D341Med (cell line): ENCODE results near the gene PRR16.

Source experiments
- DNase-seq: peaks from one replicate; pipeline ENCODE4 v3.0.0; 2012; ENCODE audit warnings: low spot score

The PRR16 gene

DNA sequence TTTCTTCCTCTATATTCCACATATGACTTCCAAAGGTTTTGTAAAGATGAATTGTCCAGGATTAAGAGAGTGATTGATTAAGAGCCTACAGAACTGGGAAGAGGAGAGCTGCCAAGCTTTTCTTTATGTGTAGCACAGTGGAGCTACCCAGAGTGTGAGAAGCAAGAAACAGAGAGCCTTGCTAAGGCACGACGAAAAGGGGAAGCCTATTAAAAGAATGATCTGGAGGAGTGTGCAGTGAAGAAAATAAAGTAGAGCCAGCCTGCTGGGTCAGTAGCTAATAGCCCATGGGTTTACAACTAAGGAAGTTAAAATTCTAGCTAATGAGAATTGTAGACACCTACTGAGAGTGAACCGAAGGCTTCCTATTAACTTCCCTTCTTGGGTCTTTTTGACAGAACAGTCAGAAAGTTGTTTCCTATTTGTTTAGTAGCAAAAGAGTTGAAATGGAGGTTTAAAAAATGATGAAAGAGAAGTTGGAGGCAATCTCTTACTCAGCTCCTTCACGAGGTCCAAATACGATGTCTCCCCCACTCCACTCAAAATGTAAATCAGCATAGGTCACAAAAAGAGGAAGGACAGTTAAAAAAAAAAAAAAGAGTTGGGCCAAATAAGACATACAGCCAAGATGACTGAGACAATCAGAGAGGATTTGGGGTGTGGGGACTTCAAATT is 957 bp upstream of the PRR16 start:
- no peak for DNase-seq

DNA sequence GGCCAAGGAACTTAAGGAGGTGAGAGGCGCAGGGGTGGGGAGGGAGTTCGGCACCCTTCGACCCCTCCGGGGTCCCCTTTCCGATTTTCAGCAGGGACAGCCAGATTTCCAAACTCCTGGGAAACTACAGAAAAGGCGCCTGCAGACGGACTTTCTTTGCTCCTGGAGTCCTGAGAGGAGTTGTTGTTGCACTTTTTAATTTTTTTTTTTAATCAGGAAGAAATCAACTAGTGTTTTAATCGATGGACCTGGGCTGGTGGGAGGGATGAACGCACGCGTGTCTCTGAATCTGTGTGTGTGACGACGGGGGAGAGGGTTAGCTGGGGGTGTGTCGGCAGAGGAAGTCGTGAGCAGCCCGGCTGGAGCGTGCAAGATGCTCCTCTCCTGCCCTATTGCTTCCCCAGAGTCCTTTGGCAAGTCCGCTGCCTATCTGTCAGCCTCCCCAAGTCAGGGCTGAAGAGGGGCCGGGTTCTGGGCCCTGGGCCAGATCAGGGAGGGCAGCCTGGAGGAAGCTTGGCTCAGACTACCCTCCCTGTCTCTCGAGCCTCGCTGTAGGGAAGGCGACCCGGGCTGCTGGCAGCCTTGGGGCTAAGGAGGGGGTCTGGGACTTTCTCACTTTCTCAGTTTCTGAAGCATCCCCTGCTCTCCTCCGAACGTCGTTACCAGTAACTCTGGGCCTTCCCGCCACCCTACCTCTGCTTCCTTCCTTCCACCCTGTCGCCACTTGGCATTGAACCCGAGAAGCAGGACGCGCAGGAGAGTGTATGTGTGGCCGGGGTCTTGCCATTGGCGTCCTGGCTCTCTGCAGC is 731 bp downstream of the PRR16 start:
- peak; percentile 44 for DNase-seq

DNA sequence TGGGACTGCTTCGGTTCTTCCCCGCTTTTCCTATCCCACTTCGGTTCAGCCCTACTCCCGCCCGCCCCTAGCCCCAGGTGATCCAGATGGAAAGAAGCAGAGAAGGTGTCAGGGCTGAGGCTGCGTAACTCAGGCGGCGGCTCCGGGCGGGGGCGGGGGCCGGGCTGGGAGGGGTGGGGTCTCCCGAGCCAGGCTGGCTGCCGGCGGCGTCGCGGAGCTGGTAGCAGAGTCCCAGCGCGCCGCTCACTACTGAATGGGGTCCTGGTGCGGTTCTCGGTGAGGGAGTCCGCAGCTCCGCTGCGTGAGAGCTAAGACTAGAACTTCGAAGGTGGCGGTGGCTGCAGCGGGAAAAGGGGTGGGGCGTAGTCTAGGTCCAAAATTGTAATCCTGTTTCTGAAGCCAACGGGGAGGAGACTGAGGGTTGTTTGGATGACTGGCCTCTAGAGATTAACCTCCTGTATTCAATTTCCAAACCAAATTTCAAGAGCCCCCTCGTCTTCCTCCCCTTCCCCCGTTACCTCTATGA is 1.4 kb downstream of the PRR16 start:
- peak; percentile 34 for DNase-seq

DNA sequence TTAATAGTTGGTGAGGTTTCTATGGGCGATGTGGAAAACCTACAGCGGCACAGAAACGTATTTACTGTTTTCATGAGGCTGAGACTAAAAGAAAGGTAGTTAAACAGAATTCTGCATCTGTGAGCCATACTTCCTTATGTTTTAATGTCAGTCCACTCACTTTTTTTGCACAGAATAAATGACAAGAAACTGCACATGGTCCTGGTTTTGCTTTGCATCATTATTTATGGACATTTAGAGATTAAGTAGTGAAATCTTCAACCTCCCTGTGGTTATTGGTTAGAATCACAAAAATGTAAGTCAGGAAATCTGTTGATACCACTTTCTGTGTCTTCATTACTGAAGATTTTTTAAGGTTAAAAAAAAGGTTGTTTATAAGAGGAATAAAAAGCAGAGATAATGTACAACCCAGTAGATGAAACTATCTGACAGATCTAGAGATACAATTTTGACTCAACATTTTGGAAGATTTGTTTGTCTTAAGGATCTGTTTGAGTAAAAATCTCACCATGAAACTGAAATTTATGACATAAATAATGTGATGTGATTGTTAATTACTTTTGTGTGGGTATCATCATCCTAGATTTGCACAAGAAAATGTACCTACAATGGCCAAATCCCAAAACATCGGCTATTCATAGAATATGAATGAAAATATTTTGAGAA is 2.4 kb downstream of the PRR16 start:
- no peak for DNase-seq

DNA sequence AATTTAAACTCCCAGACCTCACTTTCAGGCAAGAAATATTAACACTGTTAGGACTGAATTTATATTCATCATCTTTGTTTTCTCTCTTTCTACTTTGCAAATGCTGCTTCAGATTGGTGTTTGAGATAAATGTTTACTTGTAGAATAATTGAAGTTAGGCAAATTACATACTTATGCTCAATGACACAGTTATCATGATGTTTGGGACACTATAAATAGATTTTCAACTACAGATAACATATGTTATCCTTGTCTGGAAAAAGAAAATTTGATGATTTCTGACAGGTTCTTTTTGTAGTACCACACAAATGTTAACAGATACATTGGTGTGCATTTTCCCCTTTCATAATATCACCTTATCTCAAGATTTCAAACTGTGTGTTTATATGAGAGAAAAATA is 7.9 kb downstream of the PRR16 start:
- no peak for DNase-seq

DNA sequence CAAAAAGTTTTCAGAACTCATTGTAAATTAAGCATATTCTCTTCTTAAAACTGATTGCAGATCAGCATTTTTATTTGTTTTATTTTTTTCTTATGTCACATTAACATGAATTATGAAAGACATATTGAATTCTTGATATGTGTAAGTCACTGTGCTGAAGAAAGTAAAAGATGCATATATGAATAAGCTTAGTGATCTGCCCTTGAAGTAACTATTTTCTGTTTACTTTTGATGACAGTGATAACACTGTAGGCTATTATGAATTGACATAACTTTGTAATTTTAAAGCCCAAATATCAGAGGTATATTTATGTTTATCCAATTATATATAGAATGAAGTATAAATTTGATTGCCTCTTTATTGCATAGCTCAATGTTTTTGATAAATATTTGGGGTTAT is 8.8 kb downstream of the PRR16 start:
- DNase-seq, result no peak

DNA sequence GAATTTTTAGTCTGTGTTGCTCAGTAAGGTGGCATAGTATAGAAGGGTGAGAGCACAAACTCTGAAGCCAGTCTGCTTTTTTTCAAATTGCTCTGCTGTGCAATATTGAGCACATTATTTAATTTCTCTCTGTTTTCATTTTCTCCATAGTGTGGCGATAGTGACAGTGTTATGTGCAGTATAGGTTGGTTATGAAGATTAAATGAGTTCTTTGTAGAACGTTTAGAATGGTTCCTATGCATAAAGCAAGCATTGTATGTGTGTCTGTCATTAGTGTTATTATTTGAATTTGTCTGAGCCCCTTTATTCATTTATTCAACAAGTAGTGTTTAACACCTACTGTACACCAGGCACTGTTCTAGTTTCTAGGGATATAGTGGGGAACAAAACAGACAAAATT is 9.2 kb downstream of the PRR16 start:
- DNase-seq, result no peak

DNA sequence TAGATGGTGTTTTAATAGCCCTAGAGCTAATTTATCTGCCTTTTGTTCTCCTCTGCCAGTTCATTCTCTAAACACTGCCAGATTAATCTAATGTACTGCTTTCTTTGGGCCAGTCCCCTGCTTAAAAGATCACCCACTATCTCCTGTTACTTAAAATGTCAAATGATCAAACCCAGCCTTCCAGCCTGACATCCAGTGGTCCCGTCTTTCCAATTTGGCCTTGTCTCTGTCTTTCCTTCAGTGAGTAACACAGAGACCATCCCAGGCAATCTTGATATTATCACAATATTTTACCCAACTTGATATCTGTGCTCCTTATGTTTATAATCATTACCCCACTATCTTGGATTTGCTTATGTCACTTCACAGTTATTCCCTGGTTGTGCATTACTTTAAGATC is 12.0 kb downstream of the PRR16 start:
- peak; percentile 52 for DNase-seq

DNA sequence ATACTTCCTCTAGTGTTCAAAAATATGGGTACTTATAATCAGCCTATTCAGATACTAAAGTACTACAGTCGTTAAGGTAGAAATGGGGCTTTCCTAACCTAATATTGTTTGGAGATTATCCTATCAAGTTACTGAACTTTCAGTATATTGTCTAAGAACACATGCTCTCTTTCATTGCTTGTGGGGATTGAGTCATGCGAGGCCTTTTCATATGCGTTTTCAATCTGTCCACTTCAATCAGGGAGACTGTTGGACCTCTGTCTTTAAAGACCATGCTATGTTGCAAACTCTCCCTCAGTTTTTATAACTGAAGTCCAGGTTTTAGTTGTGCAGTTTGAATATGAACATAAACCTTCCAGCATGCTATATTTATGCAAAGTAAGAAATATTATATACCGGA is 15.0 kb downstream of the PRR16 start:
- DNase-seq, result no peak

DNA sequence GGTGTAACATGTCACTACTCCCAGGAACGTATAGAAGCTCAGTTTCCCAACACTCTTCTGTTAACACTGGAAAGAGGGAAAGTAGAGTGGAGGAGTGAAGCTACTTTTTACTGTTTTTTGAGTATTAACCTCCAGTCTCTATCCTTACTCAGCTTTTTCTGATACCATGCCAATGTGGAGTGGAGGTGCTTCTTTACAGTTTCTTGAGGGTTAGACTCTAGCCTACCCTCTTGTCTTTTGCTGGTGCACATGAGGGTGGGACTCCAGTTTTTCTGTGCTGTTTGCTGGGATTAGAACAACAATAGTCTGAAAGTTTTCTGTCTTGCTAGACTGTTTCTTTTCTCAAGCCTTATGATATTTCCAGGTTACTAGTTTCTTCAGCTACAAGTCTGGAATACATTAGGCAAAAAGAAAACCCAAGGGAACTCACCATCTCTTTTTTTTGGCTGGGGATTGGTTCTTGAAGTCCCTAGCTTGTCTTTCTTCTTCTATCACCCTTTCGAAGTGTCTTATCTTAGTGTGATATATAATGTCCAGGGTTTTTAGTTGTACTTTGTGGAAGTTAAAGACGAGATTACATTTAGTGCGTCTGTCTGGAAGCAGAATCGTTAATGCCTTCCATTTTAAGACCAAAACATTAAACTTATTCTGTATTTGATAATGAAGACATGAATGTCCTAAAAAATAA is 35.9 kb downstream of the PRR16 start:
- DNase-seq, result no peak

DNA sequence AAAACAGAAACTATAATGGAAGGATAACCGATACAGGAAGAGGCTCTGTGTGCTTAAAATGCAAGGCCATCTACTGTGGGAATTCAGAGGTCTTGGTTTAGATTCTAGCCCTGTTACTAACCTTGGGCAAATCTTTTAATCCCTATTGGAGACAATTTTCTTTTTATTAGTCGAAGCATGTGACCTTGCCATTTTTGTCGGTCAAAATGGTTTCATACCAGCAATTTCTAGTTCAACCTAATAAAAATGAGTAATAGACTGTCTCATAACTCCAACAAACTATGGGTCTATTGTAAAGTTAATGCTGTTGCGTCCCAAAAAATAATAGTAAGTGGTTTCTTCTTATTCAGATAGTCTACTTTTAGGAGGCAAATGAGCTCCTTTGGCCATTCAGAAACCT is 38.4 kb downstream of the PRR16 start:
- no peak for DNase-seq

DNA sequence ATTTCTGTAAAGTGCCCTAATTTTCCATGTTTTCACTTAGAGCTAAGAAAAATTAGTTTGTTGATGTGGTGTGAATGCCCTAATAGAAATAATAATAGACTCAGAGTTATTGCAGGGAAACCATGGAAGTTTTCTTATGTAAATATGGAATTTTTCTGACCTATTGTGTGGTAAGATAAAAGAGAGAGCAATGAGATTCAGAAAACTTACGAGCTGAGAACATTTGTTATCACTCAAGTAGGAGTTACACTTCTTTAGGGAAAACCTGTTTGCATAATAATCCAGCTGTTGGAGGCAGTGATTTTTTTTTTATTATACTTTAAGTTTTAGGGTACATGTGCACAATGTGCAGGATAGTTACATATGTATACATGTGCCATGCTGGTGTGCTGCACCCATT is 39.2 kb downstream of the PRR16 start:
- no peak for DNase-seq

DNA sequence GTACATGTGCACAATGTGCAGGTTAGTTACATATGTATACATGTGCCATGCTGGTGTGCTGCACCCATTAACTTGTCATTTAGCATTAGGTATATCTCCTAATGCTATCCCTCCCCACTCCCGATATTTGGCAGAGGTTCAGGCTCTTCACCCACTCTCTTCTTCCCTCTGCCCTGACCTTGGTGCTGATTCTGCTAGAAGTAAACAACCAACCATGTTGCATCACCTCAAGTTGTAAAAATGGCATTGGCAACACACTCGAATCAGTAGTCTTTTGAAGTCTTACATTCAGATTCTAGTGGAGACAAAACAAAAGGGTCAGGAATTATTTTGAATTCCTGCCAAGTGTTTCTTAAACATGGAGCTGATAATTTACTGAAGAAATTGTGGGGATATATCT is 40.0 kb downstream of the PRR16 start:
- no peak for DNase-seq

DNA sequence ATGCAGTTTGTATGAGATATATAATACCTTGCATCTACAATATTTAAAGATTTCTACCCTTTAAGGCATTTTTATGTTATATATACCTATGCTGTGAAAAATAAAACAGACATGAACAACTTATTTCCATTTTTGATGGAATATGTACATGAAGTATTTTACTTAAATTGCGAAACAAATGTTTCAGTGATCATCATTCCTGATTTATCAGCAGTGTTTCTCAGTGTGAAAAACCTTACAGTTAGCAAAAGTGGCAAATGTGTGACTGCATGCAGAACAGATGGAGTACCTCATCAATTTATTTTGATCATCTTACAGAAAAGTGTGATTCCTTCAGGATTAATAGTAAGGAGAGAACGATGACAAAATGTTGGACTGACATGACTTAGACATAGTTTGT is 43.1 kb downstream of the PRR16 start:
- DNase-seq, result no peak

DNA sequence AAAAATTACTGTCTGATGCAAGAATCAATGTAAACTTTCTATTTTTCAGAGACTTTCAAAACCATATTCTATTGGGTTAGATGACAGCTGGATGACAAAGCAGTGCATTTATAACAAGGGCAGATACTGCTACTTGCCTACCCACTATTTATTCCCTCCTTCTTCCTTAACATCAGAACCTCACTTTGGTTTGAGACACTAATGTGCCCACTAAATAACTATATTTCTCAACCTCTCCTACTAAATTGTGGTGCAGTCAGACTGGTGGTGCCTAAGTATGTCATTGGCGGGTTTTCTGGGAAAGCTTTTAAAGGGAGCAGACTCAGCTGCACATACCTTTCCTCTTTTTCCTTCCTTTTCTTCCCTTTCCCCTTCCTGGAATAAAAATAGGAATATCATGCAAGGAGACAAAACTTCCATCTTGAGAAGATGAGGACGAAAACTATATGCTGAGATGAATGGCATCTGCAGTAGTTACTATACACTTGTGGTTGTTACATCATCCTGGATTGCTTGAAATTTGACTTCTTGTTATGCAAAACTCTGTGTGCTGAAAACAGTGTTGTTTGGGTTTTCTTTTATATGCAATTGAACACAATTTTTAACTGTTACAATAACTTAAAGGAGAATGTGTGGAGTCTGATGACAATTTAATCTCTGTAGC is 43.8 kb downstream of the PRR16 start:
- no peak for DNase-seq

DNA sequence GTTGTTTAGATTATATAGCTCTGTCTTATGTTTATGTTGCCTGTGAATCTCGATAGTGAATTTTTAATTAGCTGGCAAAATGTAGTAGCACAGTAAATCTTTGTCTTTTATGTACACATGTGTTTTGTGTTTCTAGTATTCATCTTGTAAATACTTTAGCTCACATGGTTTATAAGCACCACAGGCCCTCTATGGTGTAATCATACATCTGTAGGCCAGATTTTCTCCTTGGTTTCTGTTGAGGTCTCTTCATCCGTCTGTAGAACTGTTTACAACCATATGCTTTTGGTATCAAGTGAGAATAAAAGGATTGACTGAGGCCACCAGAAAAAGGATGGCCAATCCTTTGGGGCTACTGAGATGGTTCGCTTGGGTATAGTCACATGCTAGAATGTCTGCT is 45.0 kb downstream of the PRR16 start:
- DNase-seq, result no peak

DNA sequence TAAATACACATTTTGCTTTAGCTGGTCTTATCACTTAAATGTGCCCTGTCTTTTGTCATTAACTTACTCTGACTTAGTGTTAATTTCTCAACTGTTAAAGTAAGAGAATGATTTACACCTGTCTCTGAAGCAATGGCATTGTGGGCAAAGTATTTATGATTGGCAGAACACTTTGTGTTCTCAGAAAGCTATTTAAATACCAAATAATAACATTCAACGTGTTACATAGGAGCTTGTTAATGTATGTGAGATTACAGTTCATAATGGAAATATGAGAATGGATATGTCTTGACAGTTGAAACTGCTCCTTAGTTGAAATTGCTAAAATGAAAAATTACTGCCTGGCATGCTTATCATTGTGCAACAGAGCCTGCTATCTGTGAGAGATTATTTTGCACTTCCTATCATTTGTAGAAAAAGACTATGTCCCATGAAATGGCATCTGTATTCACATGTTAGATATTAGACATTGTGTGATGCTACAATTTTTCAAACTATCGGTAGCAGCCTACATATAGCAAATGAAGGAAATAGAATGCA is 46.1 kb downstream of the PRR16 start:
- DNase-seq, result no peak

DNA sequence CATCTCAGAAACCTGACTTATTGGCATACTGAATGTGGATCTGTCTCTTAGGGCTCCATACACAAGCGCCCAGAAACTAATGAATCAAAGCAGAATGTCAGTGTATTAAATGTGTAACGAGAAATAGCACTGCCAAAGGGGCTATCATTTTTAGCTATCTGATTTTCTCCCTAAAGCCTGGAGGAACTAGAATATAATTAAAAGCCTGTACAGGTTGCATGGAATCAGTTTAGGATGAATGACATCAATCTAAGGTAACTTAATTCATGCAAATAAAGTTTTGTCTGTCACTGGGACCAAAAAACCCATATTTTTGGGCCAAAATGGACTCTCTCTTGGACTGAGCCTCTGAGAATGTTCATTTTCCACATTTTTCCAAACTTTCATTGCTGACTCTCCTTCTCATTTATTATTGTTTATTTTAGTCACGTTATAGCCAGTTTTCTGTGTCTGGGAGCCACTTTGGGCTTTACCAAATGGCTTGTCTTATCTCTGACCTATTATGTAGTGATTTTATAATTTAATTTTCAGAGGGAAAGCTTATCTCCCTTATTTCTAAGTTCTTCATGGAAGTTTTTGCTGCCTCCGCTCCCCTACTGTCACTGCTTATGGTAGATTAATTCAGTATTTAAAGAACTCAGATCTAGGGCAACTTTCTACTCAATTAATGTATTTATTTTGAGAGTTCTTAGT is 47.0 kb downstream of the PRR16 start:
- DNase-seq, result no peak

DNA sequence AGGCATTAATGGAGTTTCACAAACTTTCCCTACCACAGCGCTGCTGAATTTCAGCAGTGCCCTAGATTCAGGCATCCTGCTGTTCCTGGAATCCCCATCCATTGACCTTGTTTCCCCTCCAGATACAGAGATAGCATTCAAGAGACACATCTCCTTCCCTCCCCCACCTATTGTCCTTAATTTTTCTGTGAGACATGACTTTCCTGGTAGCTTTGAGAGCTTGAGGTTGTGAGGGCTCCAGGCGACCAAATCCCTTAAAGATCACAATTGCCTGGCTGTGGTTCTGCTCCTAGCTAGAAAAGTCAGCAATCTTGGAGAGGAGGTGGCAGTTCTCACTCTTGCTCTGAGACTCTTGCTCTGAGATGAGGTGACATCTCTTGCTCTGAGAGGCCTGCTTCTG is 48.0 kb downstream of the PRR16 start:
- DNase-seq, result no peak

DNA sequence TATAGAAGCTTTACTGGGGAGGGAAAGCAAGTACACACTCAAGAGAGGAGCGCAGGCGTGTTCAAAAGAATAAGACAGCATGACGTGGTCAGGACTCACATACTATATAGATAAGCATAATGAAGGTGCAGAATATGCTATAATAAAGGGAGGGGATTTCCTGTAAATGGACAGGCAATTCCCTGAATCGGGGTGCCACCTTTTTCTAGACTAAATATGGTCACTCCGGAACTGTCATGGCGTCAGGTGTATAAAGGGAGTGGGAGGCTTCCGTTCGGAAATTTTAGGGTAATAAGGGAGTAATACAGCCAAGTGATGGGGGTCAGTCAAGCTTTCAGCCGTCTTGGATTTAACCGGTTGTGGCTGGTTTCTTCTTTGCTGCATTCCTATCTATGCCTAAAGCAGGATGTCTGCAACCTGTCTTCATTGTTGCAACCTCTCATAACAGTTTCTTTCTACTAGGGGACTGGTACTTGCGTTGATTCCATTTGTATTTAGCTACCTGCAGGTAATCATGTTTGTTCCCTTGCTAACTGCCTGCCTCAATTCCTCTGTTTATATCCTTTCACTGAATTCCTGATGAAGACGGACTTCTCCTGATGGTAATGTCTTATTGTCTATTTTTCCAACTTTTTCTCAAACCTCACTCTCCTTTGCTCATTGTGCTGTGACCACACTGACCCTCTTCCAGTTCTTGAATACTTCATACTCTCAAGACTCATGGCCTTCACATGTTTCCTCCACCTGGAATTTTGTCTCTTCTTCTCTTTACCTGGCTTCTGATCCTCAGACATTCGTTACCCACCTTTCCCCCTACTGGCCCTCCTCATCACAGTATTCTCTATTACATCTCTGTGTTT is 48.9 kb downstream of the PRR16 start:
- no peak for DNase-seq
